Loucy (cell line): ENCODE results near the gene PLPPR3.

Experiments used
- EZH2phosphoT487 ChIP-seq: fragments of 200-600 bp; IDR thresholded peaks from 2 replicates; pipeline ENCODE4 v1.6.1; 2018; ENCODE audit warnings: antibody characterized with exemption, mild to moderate bottlenecking, moderate library complexity, borderline replicate concordance
- TF ChIP-seq, protein P1 (sequence below): fragments of 200-600 bp; sonication (generic); conservative IDR thresholded peaks from 2 replicates; pipeline ENCODE4 v1.5.1; 2014; ENCODE audit warnings: mild to moderate bottlenecking, antibody characterized with exemption, low read length

DNA sequence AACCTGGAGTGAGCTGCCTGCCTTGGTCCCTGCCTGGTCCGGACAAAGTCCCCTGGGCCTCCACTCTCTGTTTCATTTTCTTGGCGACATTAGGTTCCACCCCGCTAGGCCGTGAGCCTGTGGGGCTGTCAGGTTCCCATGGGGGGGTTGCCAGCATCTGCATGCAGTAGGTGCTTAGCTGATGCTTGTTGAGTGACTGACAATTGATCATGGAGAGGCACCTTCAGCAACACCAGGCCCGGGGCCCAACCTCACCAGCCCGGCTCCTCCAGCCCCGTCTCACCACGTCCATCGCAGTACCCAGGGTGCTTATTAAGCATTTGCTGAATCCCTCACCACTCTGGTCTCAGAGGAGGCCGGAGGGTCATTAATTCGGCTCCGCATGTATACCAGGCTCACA is 57.5 kb downstream of the PLPPR3 start:
- TF ChIP-seq, protein P1, sequence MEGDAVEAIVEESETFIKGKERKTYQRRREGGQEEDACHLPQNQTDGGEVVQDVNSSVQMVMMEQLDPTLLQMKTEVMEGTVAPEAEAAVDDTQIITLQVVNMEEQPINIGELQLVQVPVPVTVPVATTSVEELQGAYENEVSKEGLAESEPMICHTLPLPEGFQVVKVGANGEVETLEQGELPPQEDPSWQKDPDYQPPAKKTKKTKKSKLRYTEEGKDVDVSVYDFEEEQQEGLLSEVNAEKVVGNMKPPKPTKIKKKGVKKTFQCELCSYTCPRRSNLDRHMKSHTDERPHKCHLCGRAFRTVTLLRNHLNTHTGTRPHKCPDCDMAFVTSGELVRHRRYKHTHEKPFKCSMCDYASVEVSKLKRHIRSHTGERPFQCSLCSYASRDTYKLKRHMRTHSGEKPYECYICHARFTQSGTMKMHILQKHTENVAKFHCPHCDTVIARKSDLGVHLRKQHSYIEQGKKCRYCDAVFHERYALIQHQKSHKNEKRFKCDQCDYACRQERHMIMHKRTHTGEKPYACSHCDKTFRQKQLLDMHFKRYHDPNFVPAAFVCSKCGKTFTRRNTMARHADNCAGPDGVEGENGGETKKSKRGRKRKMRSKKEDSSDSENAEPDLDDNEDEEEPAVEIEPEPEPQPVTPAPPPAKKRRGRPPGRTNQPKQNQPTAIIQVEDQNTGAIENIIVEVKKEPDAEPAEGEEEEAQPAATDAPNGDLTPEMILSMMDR = no peak
- TF ChIP-seq EZH2phosphoT487 = no peak
